Loucy (cell line): ENCODE data around the gene PNMA6A.

Experiments
- EZH2phosphoT487 ChIP-seq: fragments of 200-600 bp; IDR thresholded peaks from 2 replicates; pipeline ENCODE4 v1.6.1; 2018; ENCODE audit warnings: antibody characterized with exemption, mild to moderate bottlenecking, moderate library complexity, borderline replicate concordance
- TF ChIP-seq, protein P1 (sequence below): fragments of 200-600 bp; sonication (generic); conservative IDR thresholded peaks from 2 replicates; pipeline ENCODE4 v1.5.1; 2014; ENCODE audit warnings: mild to moderate bottlenecking, antibody characterized with exemption, low read length

DNA sequence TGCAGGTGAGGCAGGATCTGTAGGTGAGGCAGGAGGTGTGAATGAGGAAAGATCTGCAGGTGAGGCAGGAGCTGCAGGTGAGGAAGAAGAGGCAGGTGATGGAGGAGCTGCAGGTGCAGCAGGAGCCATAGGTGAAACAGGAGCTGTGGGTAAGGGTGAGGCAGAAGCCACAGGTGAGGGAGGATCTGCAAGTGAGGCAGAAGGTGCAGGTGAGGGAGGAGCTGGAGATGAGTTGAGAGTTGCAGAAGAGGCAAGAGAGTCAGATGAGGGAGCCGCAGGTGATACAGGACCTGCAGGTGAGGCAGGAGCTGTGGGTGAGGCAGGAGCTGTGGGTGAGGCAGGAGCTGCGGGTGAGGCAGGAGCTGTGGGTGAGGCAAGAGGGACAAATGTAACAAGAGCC lies 43.1 kb upstream of the PNMA6A start:
- TF ChIP-seq, protein P1, sequence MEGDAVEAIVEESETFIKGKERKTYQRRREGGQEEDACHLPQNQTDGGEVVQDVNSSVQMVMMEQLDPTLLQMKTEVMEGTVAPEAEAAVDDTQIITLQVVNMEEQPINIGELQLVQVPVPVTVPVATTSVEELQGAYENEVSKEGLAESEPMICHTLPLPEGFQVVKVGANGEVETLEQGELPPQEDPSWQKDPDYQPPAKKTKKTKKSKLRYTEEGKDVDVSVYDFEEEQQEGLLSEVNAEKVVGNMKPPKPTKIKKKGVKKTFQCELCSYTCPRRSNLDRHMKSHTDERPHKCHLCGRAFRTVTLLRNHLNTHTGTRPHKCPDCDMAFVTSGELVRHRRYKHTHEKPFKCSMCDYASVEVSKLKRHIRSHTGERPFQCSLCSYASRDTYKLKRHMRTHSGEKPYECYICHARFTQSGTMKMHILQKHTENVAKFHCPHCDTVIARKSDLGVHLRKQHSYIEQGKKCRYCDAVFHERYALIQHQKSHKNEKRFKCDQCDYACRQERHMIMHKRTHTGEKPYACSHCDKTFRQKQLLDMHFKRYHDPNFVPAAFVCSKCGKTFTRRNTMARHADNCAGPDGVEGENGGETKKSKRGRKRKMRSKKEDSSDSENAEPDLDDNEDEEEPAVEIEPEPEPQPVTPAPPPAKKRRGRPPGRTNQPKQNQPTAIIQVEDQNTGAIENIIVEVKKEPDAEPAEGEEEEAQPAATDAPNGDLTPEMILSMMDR: no peak
- no peak for TF ChIP-seq EZH2phosphoT487
